Neural cell (in vitro differentiated cells): ENCODE measurements around the gene ARHGAP6.

Experiments
- EZH2 ChIP-seq: fragments of 200-600, 300-800 bp; shearing (Covaris generic), sonication (generic); IDR thresholded peaks from 2 replicates; pipeline ENCODE4 v1.6.1; 2014; ENCODE audit warnings: antibody characterized with exemption, low read length, borderline replicate concordance, mild to moderate bottlenecking; ENCODE audit not compliant: insufficient read depth, poor library complexity, severe bottlenecking
- MXI1 ChIP-seq: fragments of 450-650 bp; conservative IDR thresholded peaks from 2 replicates; pipeline ENCODE4 v1.6.1; 2014; ENCODE audit warnings: antibody characterized with exemption, mild to moderate bottlenecking; ENCODE audit not compliant: poor library complexity, severe bottlenecking
- POLR2AphosphoS5 ChIP-seq: IDR thresholded peaks from 2 replicates; pipeline ENCODE4 v1.6.1; 2012
- RAD21 ChIP-seq: fragments of 450-650 bp; conservative IDR thresholded peaks from 2 replicates; pipeline ENCODE4 v1.6.1; 2014; ENCODE audit warnings: antibody characterized with exemption, mild to moderate bottlenecking, moderate library complexity
- SMC3 ChIP-seq: fragments of 450-650 bp; conservative IDR thresholded peaks from 2 replicates; pipeline ENCODE4 v1.6.1; 2014; ENCODE audit warnings: antibody characterized with exemption, mild to moderate bottlenecking, moderate library complexity; ENCODE audit not compliant: poor library complexity
- TAF1 ChIP-seq: IDR thresholded peaks from 2 replicates; pipeline ENCODE4 v1.6.1; 2012; ENCODE audit warnings: low read depth
- TF ChIP-seq, protein P1 (sequence below): fragments of 450-650 bp; IDR thresholded peaks from 2 replicates; pipeline ENCODE4 v1.5.1; 2014; ENCODE audit warnings: antibody characterized with exemption, mild to moderate bottlenecking, moderate library complexity; ENCODE audit not compliant: poor library complexity, severe bottlenecking
- TF ChIP-seq, protein P2 (sequence below): IDR thresholded peaks from 2 replicates; pipeline ENCODE4 v1.6.1; 2012; ENCODE audit warnings: borderline replicate concordance

DNA sequence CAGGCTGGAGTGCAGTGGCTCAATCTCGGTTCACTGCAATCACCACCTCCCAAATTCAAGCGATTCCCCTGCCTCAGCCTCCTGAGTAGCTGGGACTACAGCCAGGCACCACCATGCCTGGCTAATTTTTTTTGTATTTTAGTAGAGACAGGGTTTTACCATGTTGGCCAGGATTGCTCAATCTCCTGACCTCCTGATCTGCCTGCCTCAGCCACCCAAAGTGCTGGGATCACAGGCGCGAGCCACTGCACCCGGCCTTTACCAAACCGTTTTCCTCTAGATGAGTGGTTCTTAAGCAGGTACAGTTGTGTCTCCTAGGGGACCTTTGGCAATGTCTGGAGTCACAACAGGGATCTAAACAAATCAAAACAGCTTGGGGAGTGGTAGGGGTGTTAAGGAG is 360.9 kb downstream of the ARHGAP6 start:
- TF ChIP-seq, protein P1, sequence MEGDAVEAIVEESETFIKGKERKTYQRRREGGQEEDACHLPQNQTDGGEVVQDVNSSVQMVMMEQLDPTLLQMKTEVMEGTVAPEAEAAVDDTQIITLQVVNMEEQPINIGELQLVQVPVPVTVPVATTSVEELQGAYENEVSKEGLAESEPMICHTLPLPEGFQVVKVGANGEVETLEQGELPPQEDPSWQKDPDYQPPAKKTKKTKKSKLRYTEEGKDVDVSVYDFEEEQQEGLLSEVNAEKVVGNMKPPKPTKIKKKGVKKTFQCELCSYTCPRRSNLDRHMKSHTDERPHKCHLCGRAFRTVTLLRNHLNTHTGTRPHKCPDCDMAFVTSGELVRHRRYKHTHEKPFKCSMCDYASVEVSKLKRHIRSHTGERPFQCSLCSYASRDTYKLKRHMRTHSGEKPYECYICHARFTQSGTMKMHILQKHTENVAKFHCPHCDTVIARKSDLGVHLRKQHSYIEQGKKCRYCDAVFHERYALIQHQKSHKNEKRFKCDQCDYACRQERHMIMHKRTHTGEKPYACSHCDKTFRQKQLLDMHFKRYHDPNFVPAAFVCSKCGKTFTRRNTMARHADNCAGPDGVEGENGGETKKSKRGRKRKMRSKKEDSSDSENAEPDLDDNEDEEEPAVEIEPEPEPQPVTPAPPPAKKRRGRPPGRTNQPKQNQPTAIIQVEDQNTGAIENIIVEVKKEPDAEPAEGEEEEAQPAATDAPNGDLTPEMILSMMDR, result no peak
- TF ChIP-seq EZH2 (no peak), SMC3 (no peak), TAF1 (no peak), RAD21 (no peak), MXI1 (no peak), POLR2AphosphoS5 (no peak)
- TF ChIP-seq, protein P2, sequence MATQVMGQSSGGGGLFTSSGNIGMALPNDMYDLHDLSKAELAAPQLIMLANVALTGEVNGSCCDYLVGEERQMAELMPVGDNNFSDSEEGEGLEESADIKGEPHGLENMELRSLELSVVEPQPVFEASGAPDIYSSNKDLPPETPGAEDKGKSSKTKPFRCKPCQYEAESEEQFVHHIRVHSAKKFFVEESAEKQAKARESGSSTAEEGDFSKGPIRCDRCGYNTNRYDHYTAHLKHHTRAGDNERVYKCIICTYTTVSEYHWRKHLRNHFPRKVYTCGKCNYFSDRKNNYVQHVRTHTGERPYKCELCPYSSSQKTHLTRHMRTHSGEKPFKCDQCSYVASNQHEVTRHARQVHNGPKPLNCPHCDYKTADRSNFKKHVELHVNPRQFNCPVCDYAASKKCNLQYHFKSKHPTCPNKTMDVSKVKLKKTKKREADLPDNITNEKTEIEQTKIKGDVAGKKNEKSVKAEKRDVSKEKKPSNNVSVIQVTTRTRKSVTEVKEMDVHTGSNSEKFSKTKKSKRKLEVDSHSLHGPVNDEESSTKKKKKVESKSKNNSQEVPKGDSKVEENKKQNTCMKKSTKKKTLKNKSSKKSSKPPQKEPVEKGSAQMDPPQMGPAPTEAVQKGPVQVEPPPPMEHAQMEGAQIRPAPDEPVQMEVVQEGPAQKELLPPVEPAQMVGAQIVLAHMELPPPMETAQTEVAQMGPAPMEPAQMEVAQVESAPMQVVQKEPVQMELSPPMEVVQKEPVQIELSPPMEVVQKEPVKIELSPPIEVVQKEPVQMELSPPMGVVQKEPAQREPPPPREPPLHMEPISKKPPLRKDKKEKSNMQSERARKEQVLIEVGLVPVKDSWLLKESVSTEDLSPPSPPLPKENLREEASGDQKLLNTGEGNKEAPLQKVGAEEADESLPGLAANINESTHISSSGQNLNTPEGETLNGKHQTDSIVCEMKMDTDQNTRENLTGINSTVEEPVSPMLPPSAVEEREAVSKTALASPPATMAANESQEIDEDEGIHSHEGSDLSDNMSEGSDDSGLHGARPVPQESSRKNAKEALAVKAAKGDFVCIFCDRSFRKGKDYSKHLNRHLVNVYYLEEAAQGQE, result no peak
